ENCODE measurements around the gene SEMG2. TPM values are rescaled to one million over a fixed set of nuclear protein-coding genes. Genes with fewer than 3 reads are reported as not detected.
A peak's percentile ranks its signal among the peaks of the same experiment; 100 is the strongest.

SEMG2 gene
- total RNA-seq, 2 experiments from 2014 or later: not detected

DNA sequence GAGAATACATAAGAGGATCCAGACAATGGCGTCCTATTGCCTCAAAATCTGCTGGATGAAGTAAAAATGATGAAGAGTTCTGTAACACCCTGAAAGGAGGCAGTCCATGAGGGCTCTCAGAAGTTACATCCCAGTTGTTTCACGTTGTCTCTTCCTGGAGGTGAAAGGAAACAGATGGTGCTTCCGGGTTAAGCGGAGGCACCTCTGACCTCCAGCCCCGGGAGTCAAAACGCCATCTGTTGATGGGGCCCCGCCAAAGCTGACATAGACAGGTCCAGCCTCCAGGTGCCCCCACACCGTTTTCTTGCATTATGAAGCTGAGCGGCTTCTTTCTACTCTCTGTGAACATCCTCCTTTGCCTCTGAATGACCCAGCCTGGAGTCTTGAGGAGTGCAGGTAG, 9.5 kb downstream of the SEMG2 start:
- Histone ChIP-seq H3K4me1 (ENCODE audit: insufficient read depth, low read length) (no peaks in the 10 kb centered on the region), H3K27ac (ENCODE audit: low read depth in 1 of 2, low read length in 2 of 2) (no peak overlapping the region), H3K27me3 (ENCODE audit: control insufficient read depth in 1 of 2, insufficient read depth in 2 of 2, low read length in 2 of 2) (peaks cover 10 to 35% of the 10 kb centered on the region in 2 experiments), H3K9me3 (ENCODE audit: control insufficient read depth in 1 of 2, insufficient read depth in 1 of 2, low read length in 2 of 2) (peaks cover 11 to 12% of the 10 kb centered on the region in 2 experiments), H3K4me3 (ENCODE audit: low read length) (no peak overlapping the region), H3K36me3 (ENCODE audit: insufficient read depth, low read length) (no peaks in the 10 kb centered on the region)
- CTCF ChIA-PET: no interaction called here
- DNase-seq (no peak), ATAC-seq (ENCODE audit: poor library complexity) (no peak)
- POLR2A ChIA-PET: no interaction called here
- no peaks in the 10 kb centered on the region for H3K4me1 Mint-ChIP-seq (ENCODE audit: low read depth)
- H3K9me3 Mint-ChIP-seq: no peaks in the 10 kb centered on the region
- H3K4me3 Mint-ChIP-seq: no peak overlapping the region
- H3K27ac Mint-ChIP-seq: no peak overlapping the region
- intact Hi-C loops (cut with DNase I, micrococcal nuclease): no loop called here
- H3K27me3 Mint-ChIP-seq: peaks cover 63% of the 10 kb centered on the region
- TF ChIP-seq, protein P1, sequence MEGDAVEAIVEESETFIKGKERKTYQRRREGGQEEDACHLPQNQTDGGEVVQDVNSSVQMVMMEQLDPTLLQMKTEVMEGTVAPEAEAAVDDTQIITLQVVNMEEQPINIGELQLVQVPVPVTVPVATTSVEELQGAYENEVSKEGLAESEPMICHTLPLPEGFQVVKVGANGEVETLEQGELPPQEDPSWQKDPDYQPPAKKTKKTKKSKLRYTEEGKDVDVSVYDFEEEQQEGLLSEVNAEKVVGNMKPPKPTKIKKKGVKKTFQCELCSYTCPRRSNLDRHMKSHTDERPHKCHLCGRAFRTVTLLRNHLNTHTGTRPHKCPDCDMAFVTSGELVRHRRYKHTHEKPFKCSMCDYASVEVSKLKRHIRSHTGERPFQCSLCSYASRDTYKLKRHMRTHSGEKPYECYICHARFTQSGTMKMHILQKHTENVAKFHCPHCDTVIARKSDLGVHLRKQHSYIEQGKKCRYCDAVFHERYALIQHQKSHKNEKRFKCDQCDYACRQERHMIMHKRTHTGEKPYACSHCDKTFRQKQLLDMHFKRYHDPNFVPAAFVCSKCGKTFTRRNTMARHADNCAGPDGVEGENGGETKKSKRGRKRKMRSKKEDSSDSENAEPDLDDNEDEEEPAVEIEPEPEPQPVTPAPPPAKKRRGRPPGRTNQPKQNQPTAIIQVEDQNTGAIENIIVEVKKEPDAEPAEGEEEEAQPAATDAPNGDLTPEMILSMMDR (IDR thresholded peaks at IDR 0.05): no peak
- no peaks in the 10 kb centered on the region for H3K36me3 Mint-ChIP-seq (ENCODE audit: low read depth)

DNA sequence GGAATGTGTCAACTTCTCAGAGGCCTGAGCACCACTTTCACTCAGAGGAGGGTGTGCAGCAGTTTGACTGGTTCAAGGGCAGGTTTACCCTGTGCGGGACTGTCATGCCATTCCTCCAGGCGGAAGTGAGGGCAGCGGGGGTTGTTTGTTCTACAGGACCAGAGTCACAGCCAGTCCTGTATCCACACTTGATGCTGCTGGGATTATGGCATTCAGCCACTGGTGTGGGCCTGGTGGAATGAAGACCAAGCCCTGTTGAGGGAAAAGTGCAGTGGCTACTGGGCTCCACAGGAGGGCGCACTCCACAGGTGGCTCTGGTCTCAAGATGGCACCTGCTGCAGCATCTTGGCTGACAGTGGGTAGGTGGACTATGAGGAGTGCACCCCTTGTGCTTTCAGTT, 14.8 kb downstream of the SEMG2 start:
- Histone ChIP-seq H3K27ac (ENCODE audit: low read depth in 1 of 2, low read length in 2 of 2) (no peak overlapping the region), H3K27me3 (ENCODE audit: control insufficient read depth in 1 of 2, insufficient read depth in 2 of 2, low read length in 2 of 2) (peaks cover 11 to 35% of the 10 kb centered on the region in 2 experiments), H3K4me1 (ENCODE audit: insufficient read depth, low read length) (no peaks in the 10 kb centered on the region), H3K36me3 (ENCODE audit: insufficient read depth, low read length) (no peaks in the 10 kb centered on the region), H3K9me3 (ENCODE audit: control insufficient read depth in 1 of 2, insufficient read depth in 1 of 2, low read length in 2 of 2) (peaks cover 13 to 16% of the 10 kb centered on the region in 2 experiments), H3K4me3 (ENCODE audit: low read length) (no peak overlapping the region)
- Mint-ChIP-seq H3K36me3 (ENCODE audit: low read depth) (no peaks in the 10 kb centered on the region), H3K4me3 (no peak overlapping the region), H3K4me1 (ENCODE audit: low read depth) (no peaks in the 10 kb centered on the region), H3K27me3 (peaks cover 69% of the 10 kb centered on the region), H3K9me3 (no peaks in the 10 kb centered on the region), H3K27ac (no peak overlapping the region)
- intact Hi-C loops (cut with DNase I, micrococcal nuclease): no loop called here
- ATAC-seq (ENCODE audit: poor library complexity): no peak
- peak in 1 of 14 experiments; percentile 3 for DNase-seq
- ChIA-PET POLR2A (no interaction called here), CTCF (no interaction called here)
- TF ChIP-seq, protein P1 (IDR thresholded peaks at IDR 0.05): no peak

DNA sequence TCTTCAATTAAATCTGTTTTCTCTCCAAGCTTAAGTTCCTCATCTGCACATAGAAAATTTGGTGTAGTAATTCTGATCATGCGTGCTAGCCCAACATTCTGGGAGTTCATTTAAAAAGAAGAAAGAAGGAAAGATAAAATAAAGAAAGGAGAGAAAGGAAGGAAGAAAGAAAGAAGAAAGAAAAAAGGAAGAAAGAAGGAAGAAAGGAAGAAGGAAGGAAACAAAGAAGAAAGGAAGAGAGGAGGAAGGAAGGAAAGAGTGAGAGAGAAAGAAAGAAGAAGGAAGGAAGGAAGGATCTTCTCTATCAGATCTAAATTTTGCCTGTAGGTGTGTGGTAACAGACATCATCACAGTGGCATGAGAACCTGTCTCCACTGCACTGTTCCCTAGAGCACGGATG, 17.0 kb downstream of the SEMG2 start:
- Histone ChIP-seq H3K27ac (ENCODE audit: low read depth in 1 of 2, low read length in 2 of 2) (no peak overlapping the region), H3K4me3 (ENCODE audit: low read length) (no peak overlapping the region), H3K4me1 (ENCODE audit: insufficient read depth, low read length) (no peaks in the 10 kb centered on the region), H3K27me3 (ENCODE audit: control insufficient read depth in 1 of 2, insufficient read depth in 2 of 2, low read length in 2 of 2) (peaks cover 11 to 34% of the 10 kb centered on the region in 2 experiments), H3K9me3 (ENCODE audit: control insufficient read depth in 1 of 2, insufficient read depth in 1 of 2, low read length in 2 of 2) (peaks cover 13 to 16% of the 10 kb centered on the region in 2 experiments), H3K36me3 (ENCODE audit: insufficient read depth, low read length) (no peaks in the 10 kb centered on the region)
- ChIA-PET POLR2A (no interaction called here), CTCF (no interaction called here)
- DNase-seq: no peak
- Mint-ChIP-seq H3K27ac (no peak overlapping the region), H3K27me3 (peaks cover 70% of the 10 kb centered on the region), H3K9me3 (no peaks in the 10 kb centered on the region), H3K4me1 (ENCODE audit: low read depth) (no peaks in the 10 kb centered on the region), H3K36me3 (ENCODE audit: low read depth) (no peaks in the 10 kb centered on the region), H3K4me3 (no peak overlapping the region)
- no peak for ATAC-seq (ENCODE audit: poor library complexity)
- TF ChIP-seq, protein P1 (IDR thresholded peaks at IDR 0.05): no peak
- intact Hi-C loops (cut with DNase I, micrococcal nuclease): no loop called here

Measured in CD4-positive, alpha-beta T cell (primary cell).